HCT116 (cell line): ENCODE results near the gene NFIB. TPM values are rescaled to one million over a fixed set of nuclear protein-coding genes. Genes with fewer than 3 reads are reported as not detected.

ENCODE experiments used
- ATAC-seq: fragments of 200-7000 bp; cut with Tn5 transposase; 2 replicates; pipeline ENCODE4 v1.9.1; 2020; ENCODE audit warnings: mild to moderate bottlenecking, moderate library complexity
- BruUV-seq: library from RNA; stranded (reverse); fragments of 400-500 nt; replicated peaks from 2 replicates; lab custom pipeline; 2021; lab: Mats Ljungman, UMichigan
- CTCF ChIA-PET: fragments of 300-600 bp; sonication (Branson Sonifier 250); formaldehyde crosslinking; loops from one replicate; lab custom pipeline; 2021; ENCODE audit warnings: antibody characterized with exemption; lab: Charles Lee
- POLR2A ChIA-PET: fragments of 300-600, 350-600 bp; sonication (Branson Sonifier 250); formaldehyde crosslinking; loops from one replicate; lab custom pipeline; 2021; ENCODE audit warnings: antibody characterized with exemption; lab: Charles Lee
- RAD21 ChIA-PET, 2 experiments: fragments of 300-600 bp; sonication (Branson Sonifier 250); formaldehyde crosslinking; loops; one replicate each; lab custom pipeline; 2023; ENCODE audit warnings: low total read pairs in 2 of 2; ENCODE audit not compliant: uncharacterized antibody in 2 of 2, unreplicated experiment in 2 of 2, low non-redundant PET in 1 of 2; lab: Charles Lee
- DNase-seq: peaks from one replicate; pipeline ENCODE4 v3.0.0-alpha.2; 2010; ENCODE audit warnings: low read depth, low spot score
- H2AFZ ChIP-seq: fragments of 200-600 bp; shearing (Covaris generic), sonication (generic); 2 replicates; pipeline ENCODE4 v1.6.1; 2017; ENCODE audit warnings: low read depth, mixed run types, mixed read lengths, antibody characterized with exemption, low read length; ENCODE audit not compliant: poor library complexity, severe bottlenecking
- H3K27ac ChIP-seq: 2 replicates; pipeline ENCODE4 v1.5.1; 2012; ENCODE audit warnings: low read depth, low read length
- H3K27me3 ChIP-seq: fragments of 200-600 bp; sonication (generic); 2 replicates; pipeline ENCODE4 v1.6.1; 2016; ENCODE audit warnings: mixed run types, low read length, mixed read lengths; ENCODE audit not compliant: insufficient read depth
- H3K36me3 ChIP-seq, 2 experiments: fragments of 200-500 bp in 1 of 2; fragments of 200-600 bp in 1 of 2; sonication (Bioruptor generic) in 1 of 2; sonication (generic) in 1 of 2; 2 replicates each; pipeline versions ENCODE4 v1.5.1 to v1.6.1; 2014 to 2016; ENCODE audit warnings: low read length in 2 of 2, inconsistent platforms in 1 of 2, mixed read lengths in 1 of 2, mixed run types in 1 of 2; ENCODE audit not compliant: insufficient read depth in 2 of 2, control insufficient read depth in 1 of 2
- H3K4me1 ChIP-seq, 2 experiments: fragments of 200-600 bp in 1 of 2; sonication (generic) in 1 of 2; 2 replicates each; pipeline versions ENCODE4 v1.5.1 to v1.6.1; 2012 to 2017; ENCODE audit warnings: low read length in 2 of 2, inconsistent platforms in 1 of 2, mild to moderate bottlenecking in 1 of 2, mixed read lengths in 1 of 2, mixed run types in 1 of 2, moderate library complexity in 1 of 2; ENCODE audit not compliant: insufficient read depth in 2 of 2, control insufficient read depth in 1 of 2
- H3K4me2 ChIP-seq: fragments of 200-600 bp; sonication (generic); 2 replicates; pipeline ENCODE4 v1.6.1; 2017; ENCODE audit warnings: mixed run types, low read length, mixed read lengths
- H3K4me3 ChIP-seq, 2 experiments: fragments of 200-600 bp in 1 of 2; sonication (generic) in 1 of 2; replicated peaks in 1 of 2; 2 replicates each; pipeline ENCODE4 v1.5.1; 2011 to 2016; ENCODE audit warnings: low read length in 2 of 2, control low read depth in 1 of 2, low read depth in 1 of 2, mild to moderate bottlenecking in 1 of 2, mixed read lengths in 1 of 2, mixed run types in 1 of 2
- H3K79me2 ChIP-seq: fragments of 200-600 bp; sonication (generic); 2 replicates; pipeline ENCODE4 v1.6.1; 2017; ENCODE audit warnings: mild to moderate bottlenecking, mixed run types, low read length, moderate library complexity, mixed read lengths; ENCODE audit not compliant: insufficient read depth
- H3K9ac ChIP-seq: fragments of 200-600 bp; sonication (generic); 2 replicates; pipeline ENCODE4 v1.6.1; 2016; ENCODE audit warnings: low read length, mixed read lengths
- H3K9me2 ChIP-seq: fragments of 200-600 bp; sonication (generic), shearing (Covaris generic); 2 replicates; pipeline ENCODE4 v1.6.1; 2017; ENCODE audit warnings: mixed run types, mild to moderate bottlenecking, moderate library complexity; ENCODE audit not compliant: insufficient read depth
- H3K9me3 ChIP-seq, 2 experiments: fragments of 200-500 bp in 1 of 2; fragments of 200-600 bp in 1 of 2; sonication (Bioruptor generic) in 1 of 2; sonication (generic) in 1 of 2; 2 replicates each; pipeline ENCODE4 v1.6.1; 2014 to 2017; ENCODE audit warnings: low read length in 2 of 2, mixed read lengths in 2 of 2, inconsistent platforms in 1 of 2, low read depth in 1 of 2, mild to moderate bottlenecking in 1 of 2, mixed run types in 1 of 2, moderate library complexity in 1 of 2; ENCODE audit not compliant: control insufficient read depth in 1 of 2, insufficient read depth in 1 of 2
- H4K20me1 ChIP-seq: fragments of 200-600 bp; sonication (generic), shearing (Covaris generic); 2 replicates; pipeline ENCODE4 v1.6.1; 2017; ENCODE audit warnings: mixed run types, mild to moderate bottlenecking, moderate library complexity; ENCODE audit not compliant: insufficient read depth
- EGR1 ChIP-seq: IDR thresholded peaks from 2 replicates; pipeline ENCODE4 v1.6.1; 2012; ENCODE audit warnings: low read depth
- ELF1 ChIP-seq: IDR thresholded peaks from 2 replicates; pipeline ENCODE4 v1.6.1; 2012; ENCODE audit warnings: low read depth, borderline replicate concordance
- EZH2phosphoT487 ChIP-seq: fragments of 200-600 bp; IDR thresholded peaks from 2 replicates; pipeline ENCODE4 v1.6.1; 2018; ENCODE audit warnings: antibody characterized with exemption, borderline replicate concordance
- POLR2AphosphoS5 ChIP-seq: IDR thresholded peaks from 2 replicates; pipeline ENCODE4 v1.6.1; 2011; ENCODE audit warnings: mild to moderate bottlenecking, low read depth, low read length, moderate library complexity
- REST ChIP-seq: IDR thresholded peaks from 2 replicates; pipeline ENCODE4 v1.6.1; 2012; ENCODE audit warnings: low read depth
- SIN3A ChIP-seq: IDR thresholded peaks from 2 replicates; pipeline ENCODE4 v1.6.1; 2012; ENCODE audit warnings: low read depth
- SP1 ChIP-seq: IDR thresholded peaks from 2 replicates; pipeline ENCODE4 v1.6.1; 2012; ENCODE audit warnings: low read depth
- TCF7L2 ChIP-seq: IDR thresholded peaks from 2 replicates; pipeline ENCODE4 v1.7.0; 2011; ENCODE audit warnings: borderline replicate concordance, inconsistent platforms; ENCODE audit not compliant: insufficient read depth, insufficient read length; ENCODE audit errors: extremely low read depth
- YY1 ChIP-seq: IDR thresholded peaks from 2 replicates; pipeline ENCODE4 v1.6.1; 2011; ENCODE audit warnings: low read length, low read depth, moderate library complexity, mild to moderate bottlenecking; ENCODE audit not compliant: insufficient replicate concordance; ENCODE audit errors: extremely low read depth
- ZBTB33 ChIP-seq: IDR thresholded peaks from 2 replicates; pipeline ENCODE4 v1.6.1; 2011; ENCODE audit warnings: mild to moderate bottlenecking, low read length, moderate library complexity; ENCODE audit not compliant: insufficient replicate concordance; ENCODE audit errors: extremely low read depth
- ZFX ChIP-seq: fragments of 450-650 bp; IDR thresholded peaks from 2 replicates; pipeline ENCODE4 v1.6.1; 2017
- intact Hi-C: fragments of 100-400 bp; cut with micrococcal nuclease; formaldehyde crosslinking; loops from 2 replicates; pipeline ENCODE4 v1.10.0; 2022
- total RNA-seq: library from RNA; stranded (reverse); gene quantifications from one replicate; pipeline ENCODE4 v1.2.1, GENCODE V29; 2021; ENCODE audit not compliant: unreplicated experiment
- TF ChIP-seq, protein P1 (sequence below): IDR thresholded peaks from 2 replicates; pipeline ENCODE4 v1.6.1; 2012
- TF ChIP-seq, protein P2 (sequence below), 3 experiments: fragments of 200-600 bp in 1 of 3; sonication (generic) in 1 of 3; IDR thresholded peaks in 2 of 3; conservative IDR thresholded peaks in 1 of 3; 2 replicates each; pipeline ENCODE4 v1.5.1; 2012 to 2017; ENCODE audit warnings: low read depth in 2 of 3, low read length in 2 of 3, antibody characterized with exemption in 1 of 3, borderline replicate concordance in 1 of 3, control low read depth in 1 of 3, mild to moderate bottlenecking in 1 of 3, mixed read lengths in 1 of 3, mixed run types in 1 of 3, moderate library complexity in 1 of 3; ENCODE audit not compliant: insufficient read depth in 1 of 3

The NFIB gene
- total RNA-seq, 1 experiment from 2014 or later = 6.6 TPM

DNA sequence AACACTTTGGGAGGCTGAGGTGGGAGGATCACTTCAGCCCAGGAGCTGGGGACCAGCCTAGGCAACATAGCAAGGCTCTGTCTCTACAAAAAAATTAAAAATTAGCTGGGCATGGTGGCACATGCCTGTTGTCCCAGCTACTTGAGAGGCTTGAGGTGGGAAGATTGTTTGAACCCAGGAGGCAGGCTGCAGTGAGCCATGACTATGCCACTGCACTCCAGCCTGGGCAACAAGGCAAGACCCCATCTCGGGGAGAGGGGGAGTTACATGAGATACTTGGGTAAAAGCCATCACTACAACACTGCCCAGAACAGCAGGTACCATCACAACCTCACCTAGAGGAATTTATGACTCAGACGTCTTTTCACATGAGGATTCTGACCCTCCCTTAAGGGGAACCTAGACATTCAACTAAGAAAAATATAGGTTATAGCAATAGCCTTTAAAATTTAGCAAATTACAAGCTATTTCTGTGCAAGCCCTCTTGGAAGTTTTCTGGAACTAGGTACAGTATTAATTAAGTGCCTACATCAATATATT is 143.5 kb downstream of the NFIB start:
- DNase-seq = no peak
- Histone ChIP-seq H3K27ac (no peak overlapping the region), H3K4me2 (no peak overlapping the region), H3K79me2 (no peaks in the 10 kb centered on the region), H3K27me3 (no peaks in the 10 kb centered on the region), H3K9me2 (no peaks in the 10 kb centered on the region), H3K36me3 (no peaks in the 10 kb centered on the region), H3K4me3 (no peak overlapping the region), H3K4me1 (0 out of 4 replicates have a peak, but pooled peaks cover 0 to 5% of the 10 kb centered on the region in 2 experiments), H2AFZ (no peak overlapping the region), H3K9ac (no peak overlapping the region), H3K9me3 (no peaks in the 10 kb centered on the region), H4K20me1 (no peaks in the 10 kb centered on the region)
- ChIA-PET POLR2A (no interaction called here), RAD21 (no interaction called here), CTCF (no interaction called here)
- ATAC-seq = no peak
- TF ChIP-seq ZBTB33 (no peak), SIN3A (no peak), SP1 (no peak), YY1 (no peak), EGR1 (no peak), POLR2AphosphoS5 (no peak), EZH2phosphoT487 (no peak), TCF7L2 (no peak), ZFX (no peak), REST (no peak), ELF1 (no peak)
- TF ChIP-seq, protein P1, sequence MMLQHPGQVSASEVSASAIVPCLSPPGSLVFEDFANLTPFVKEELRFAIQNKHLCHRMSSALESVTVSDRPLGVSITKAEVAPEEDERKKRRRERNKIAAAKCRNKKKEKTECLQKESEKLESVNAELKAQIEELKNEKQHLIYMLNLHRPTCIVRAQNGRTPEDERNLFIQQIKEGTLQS = no peak
- TF ChIP-seq, protein P2, sequence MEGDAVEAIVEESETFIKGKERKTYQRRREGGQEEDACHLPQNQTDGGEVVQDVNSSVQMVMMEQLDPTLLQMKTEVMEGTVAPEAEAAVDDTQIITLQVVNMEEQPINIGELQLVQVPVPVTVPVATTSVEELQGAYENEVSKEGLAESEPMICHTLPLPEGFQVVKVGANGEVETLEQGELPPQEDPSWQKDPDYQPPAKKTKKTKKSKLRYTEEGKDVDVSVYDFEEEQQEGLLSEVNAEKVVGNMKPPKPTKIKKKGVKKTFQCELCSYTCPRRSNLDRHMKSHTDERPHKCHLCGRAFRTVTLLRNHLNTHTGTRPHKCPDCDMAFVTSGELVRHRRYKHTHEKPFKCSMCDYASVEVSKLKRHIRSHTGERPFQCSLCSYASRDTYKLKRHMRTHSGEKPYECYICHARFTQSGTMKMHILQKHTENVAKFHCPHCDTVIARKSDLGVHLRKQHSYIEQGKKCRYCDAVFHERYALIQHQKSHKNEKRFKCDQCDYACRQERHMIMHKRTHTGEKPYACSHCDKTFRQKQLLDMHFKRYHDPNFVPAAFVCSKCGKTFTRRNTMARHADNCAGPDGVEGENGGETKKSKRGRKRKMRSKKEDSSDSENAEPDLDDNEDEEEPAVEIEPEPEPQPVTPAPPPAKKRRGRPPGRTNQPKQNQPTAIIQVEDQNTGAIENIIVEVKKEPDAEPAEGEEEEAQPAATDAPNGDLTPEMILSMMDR (IDR thresholded peaks at IDR 0.05 in 2 of 3, conservative IDR thresholded peaks at IDR 0.05 in 1 of 3; ENCODE audit: borderline replicate concordance in 1 of 3, insufficient read depth in 1 of 3, low read depth in 2 of 3, low read length in 2 of 3) = no peak
- intact Hi-C loops = no loop called here
- no TSS peak for BruUV-seq
